Activated T-helper 2 cell treated with anti-CD3 and anti-CD28 coated beads, Interferon-gamma antibody, Interleukin-2, Interleukin-4, amounts not matched to agents 10 μg/mL and 5 μg/mL and 100 μg/mL, durations not matched to agents 14 hours and 24 hours and 36 hours (primary cell): Measurements from ENCODE around the gene KDM7A. TPM values are rescaled to one million over a fixed set of nuclear protein-coding genes. Genes with fewer than 3 reads are reported as not detected.

Source experiments
- DNase-seq: peaks from one replicate; pipeline ENCODE4 v3.0.0; 2021; ENCODE audit warnings: low spot score
- H3K27ac Mint-ChIP-seq: one replicate; pipeline ENCODE4 v1.8.0; 2021; ENCODE audit warnings: mixed read lengths
- H3K27me3 Mint-ChIP-seq: one replicate; pipeline ENCODE4 v1.8.0; 2021; ENCODE audit warnings: low read depth, mixed read lengths
- H3K36me3 Mint-ChIP-seq: one replicate; pipeline ENCODE4 v1.8.0; 2021; ENCODE audit warnings: low read depth, mixed read lengths
- H3K4me1 Mint-ChIP-seq: one replicate; pipeline ENCODE4 v1.8.0; 2021; ENCODE audit warnings: low read depth, mixed read lengths
- H3K4me3 Mint-ChIP-seq: one replicate; pipeline ENCODE4 v1.8.0; 2021; ENCODE audit warnings: low read depth, mild to moderate bottlenecking, moderate library complexity, mixed read lengths
- H3K9me3 Mint-ChIP-seq: one replicate; pipeline ENCODE4 v1.8.0; 2021; ENCODE audit warnings: mixed read lengths
- intact Hi-C: fragments of 100-400 bp; cut with micrococcal nuclease; formaldehyde crosslinking; loops from one replicate; pipeline ENCODE4 v1.15.1; 2023
- total RNA-seq: library from RNA; stranded (reverse); gene quantifications from 2 replicates; pipeline ENCODE4 v1.2.3, GENCODE V29; 2022

Gene KDM7A
- total RNA-seq, 1 donor from 2014 or later: 10.4 TPM

- H3K27ac Mint-ChIP-seq: peak within 1 kb of the TSS; percentile 71
- peaks cover 21% of the 10 kb centered on the region for H3K9me3 Mint-ChIP-seq
- peaks cover 39% of the 10 kb centered on the region for H3K4me1 Mint-ChIP-seq
- H3K4me3 Mint-ChIP-seq: peak within 1 kb of the TSS; percentile 81
- H3K27me3 Mint-ChIP-seq: peaks cover 4% of the 10 kb centered on the region
- DNase-seq: peak; percentile 88
- peaks cover 27% of the 10 kb centered on the region for H3K36me3 Mint-ChIP-seq
- intact Hi-C loops: loop anchor here (2.0 to 10.0 kb wide), 4 partner anchors 114 to 340 kb away; partner anchors contain the start of genes KDM7A and RAB19
These were observed 114.1 kb downstream of the KDM7A start, which contains the start of gene PARP12 for GRCh38 chr7:140062528-140063299. Gene PARP12, minus strand, starts transcription at chr7:140062951. Its CDS starts 104 bp downstream, at chr7:140062847.

GRCh38 chr7:140062118-140062527, 114.7 kb downstream of the KDM7A start:
- intact Hi-C loops: loop anchor here (2.0 to 10.0 kb wide), 4 partner anchors 115 to 340 kb away; partner anchors contain the start of genes KDM7A and RAB19
- H3K36me3 Mint-ChIP-seq: peaks cover 29% of the 10 kb centered on the region
- H3K27ac Mint-ChIP-seq: peak overlapping the region; percentile 71
- peaks cover 40% of the 10 kb centered on the region for H3K4me1 Mint-ChIP-seq
- DNase-seq: no peak
- peaks cover 4% of the 10 kb centered on the region for H3K27me3 Mint-ChIP-seq
- peak overlapping the region; percentile 81 for H3K4me3 Mint-ChIP-seq
- peaks cover 16% of the 10 kb centered on the region for H3K9me3 Mint-ChIP-seq

DNA sequence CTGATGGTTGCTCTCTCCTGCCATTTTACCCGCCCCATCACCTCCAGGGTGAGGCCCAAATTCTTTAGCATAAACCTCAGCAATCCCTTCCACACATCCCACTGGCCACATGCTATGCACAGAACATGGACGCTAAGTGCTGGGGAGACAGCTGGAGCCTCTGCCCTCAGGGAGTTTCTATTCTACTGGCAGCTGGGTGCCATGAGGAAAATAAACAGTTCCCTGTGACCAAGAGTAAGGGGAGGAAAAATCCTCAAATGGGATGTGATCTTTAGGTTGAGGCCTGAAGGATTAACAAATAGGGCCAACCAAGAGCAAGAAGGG, 115.2 kb downstream of the KDM7A start:
- peaks cover 41% of the 10 kb centered on the region for H3K4me1 Mint-ChIP-seq
- intact Hi-C loops: loop anchor here (5.0 to 10.0 kb wide), 3 partner anchors 171 to 341 kb away; partner anchors contain the start of gene RAB19
- DNase-seq: no peak
- H3K27me3 Mint-ChIP-seq: peaks cover 1% of the 10 kb centered on the region
- peaks cover 29% of the 10 kb centered on the region for H3K36me3 Mint-ChIP-seq
- peak overlapping the region; percentile 14 for H3K27ac Mint-ChIP-seq
- H3K9me3 Mint-ChIP-seq: peaks cover 11% of the 10 kb centered on the region
- H3K4me3 Mint-ChIP-seq: peak overlapping the region; percentile 81

GRCh38 chr7:140060788-140061606, 115.8 kb downstream of the KDM7A start:
- H3K27ac Mint-ChIP-seq: peak overlapping the region; percentile 14
- no peak for DNase-seq
- peaks cover 41% of the 10 kb centered on the region for H3K4me1 Mint-ChIP-seq
- peaks cover 5% of the 10 kb centered on the region for H3K9me3 Mint-ChIP-seq
- intact Hi-C loops: loop anchor here (5.0 to 10.0 kb wide), 3 partner anchors 171 to 341 kb away; partner anchors contain the start of gene RAB19
- peak overlapping the region; percentile 81 for H3K4me3 Mint-ChIP-seq
- H3K36me3 Mint-ChIP-seq: peaks cover 27% of the 10 kb centered on the region
- H3K27me3 Mint-ChIP-seq: peaks cover 1% of the 10 kb centered on the region

DNA sequence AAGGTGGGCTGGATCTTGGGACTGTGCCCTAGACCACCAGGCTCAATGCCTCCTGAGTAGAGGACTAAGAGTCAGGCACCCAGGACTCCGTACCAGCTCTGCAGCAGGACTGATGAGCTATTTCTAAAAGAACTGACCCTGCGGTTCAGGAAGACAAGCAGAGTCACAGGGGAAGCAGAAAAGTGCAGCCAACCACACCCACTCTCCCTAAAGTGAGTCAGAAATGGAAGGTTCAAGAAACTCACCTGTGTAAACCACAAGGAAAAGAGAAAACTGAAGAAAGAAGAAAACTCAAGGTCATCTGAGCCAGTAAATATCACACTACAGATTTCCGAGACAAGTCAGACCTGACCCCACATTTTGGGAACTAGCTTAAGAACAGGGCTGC, 116.5 kb downstream of the KDM7A start:
- Mint-ChIP-seq H3K9me3 (no peaks in the 10 kb centered on the region), H3K36me3 (peaks cover 29% of the 10 kb centered on the region), H3K4me1 (peaks cover 44% of the 10 kb centered on the region), H3K27ac (peak overlapping the region; percentile 8), H3K27me3 (no peaks in the 10 kb centered on the region), H3K4me3 (peak overlapping the region; percentile 81)
- intact Hi-C loops: loop anchor here (5.0 to 10.0 kb wide), 3 partner anchors 172 to 342 kb away; partner anchors contain the start of gene RAB19
- DNase-seq: no peak

DNA sequence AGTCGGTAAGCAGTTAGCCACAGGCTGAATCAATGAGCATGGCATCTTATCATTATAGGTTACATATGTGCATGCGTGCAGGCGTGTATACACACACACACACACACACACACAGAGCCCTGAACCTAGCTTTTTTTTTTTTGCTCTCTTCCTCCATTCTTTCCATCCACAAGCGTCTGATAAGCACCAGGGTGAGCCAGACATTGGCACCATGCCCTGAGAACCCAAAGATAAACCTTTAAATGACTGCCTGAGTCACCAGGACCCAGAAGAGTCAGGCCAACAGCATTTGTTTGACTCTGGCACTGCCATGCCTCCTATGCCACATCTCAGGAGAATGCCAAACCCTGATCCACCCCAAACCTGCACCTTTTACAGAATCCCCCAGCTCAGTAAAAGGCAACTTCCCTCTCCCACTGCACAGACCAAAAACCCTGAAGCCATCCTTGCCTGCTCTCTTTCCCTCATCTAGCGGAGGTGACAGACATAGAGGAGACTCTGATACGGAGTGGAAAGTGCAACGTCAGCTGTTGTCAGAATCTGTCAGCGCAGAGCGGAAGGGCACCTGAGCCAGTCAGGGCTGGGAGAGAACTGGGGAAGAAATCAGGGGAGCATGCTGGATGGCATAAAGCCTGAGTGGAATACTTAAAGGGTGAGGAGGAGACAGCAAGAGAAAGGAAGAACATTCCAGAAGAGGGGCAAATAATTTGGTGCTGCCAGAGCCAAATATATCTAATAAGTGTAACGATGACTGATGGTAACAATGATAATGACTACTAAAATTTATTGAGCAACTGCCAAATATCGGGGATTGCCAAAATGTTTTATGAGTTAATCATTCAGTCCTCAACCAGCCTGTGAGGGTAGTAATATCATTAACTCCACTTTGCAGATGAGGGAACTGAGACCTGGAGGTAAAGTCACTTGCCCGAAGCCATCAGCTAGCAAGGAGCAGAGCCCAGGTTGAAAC, 117.2 kb downstream of the KDM7A start:
- intact Hi-C loops: loop anchor here (5.0 to 10.0 kb wide), 3 partner anchors 173 to 343 kb away; partner anchors contain the start of gene RAB19
- H3K9me3 Mint-ChIP-seq: no peaks in the 10 kb centered on the region
- peak overlapping the region; percentile 79 for H3K27ac Mint-ChIP-seq
- peaks cover 34% of the 10 kb centered on the region for H3K36me3 Mint-ChIP-seq
- no peaks in the 10 kb centered on the region for H3K27me3 Mint-ChIP-seq
- H3K4me3 Mint-ChIP-seq: peak overlapping the region; percentile 71
- peaks cover 48% of the 10 kb centered on the region for H3K4me1 Mint-ChIP-seq
- no peak for DNase-seq

DNA sequence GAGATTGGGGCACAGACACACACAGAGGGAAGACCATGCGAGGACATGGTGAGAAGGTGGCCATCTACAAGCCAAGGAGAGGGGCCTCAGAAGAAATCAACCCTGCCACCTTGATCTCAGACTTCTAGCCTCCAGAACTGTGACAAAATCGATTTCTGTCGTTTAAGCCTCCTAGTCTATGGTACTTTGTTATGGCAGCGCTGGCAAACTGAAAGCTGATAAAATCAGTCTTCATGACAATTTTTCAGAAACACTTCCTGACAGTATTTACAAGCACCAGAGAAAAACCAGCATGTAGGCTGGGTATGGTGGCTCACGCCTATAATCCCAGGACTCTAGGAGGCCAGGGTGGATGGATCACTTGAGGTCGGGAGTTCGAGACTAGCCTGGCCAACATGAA, 118.3 kb downstream of the KDM7A start:
- intact Hi-C loops: no loop called here
- no peaks in the 10 kb centered on the region for H3K27me3 Mint-ChIP-seq
- no peak overlapping the region for H3K27ac Mint-ChIP-seq
- DNase-seq: no peak
- no peaks in the 10 kb centered on the region for H3K9me3 Mint-ChIP-seq
- H3K36me3 Mint-ChIP-seq: peaks cover 40% of the 10 kb centered on the region
- H3K4me1 Mint-ChIP-seq: peaks cover 55% of the 10 kb centered on the region
- no peak overlapping the region for H3K4me3 Mint-ChIP-seq

DNA sequence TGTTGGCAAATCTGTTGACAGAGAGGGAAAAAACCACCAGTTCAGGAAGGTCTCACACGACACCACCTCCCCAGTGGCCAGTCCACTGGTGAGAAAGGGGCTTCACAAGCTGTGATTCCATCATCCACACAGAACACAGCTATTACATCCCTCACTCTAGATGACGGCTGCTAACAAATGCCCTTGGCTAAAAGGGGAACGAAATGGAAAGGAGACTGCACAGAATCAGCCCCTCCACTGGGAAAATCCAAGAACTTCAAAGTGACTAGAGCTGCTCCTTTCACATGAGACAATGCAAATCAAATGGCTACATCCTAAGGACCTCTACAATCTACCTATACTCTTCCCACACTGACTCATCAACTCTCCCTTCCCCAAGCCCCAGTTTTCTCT, 119.6 kb downstream of the KDM7A start:
- no peak overlapping the region for H3K4me3 Mint-ChIP-seq
- intact Hi-C loops: no loop called here

GRCh38 chr7:140056431-140057142, 120.2 kb downstream of the KDM7A start:
- Mint-ChIP-seq H3K36me3 (peaks cover 55% of the 10 kb centered on the region), H3K27ac (no peak overlapping the region), H3K4me3 (no peak overlapping the region), H3K9me3 (no peaks in the 10 kb centered on the region), H3K27me3 (no peaks in the 10 kb centered on the region), H3K4me1 (peaks cover 56% of the 10 kb centered on the region)
- no peak for DNase-seq
- intact Hi-C loops: no loop called here

More for the DNA sequence above, 119.6 kb downstream of the KDM7A start:
- no peak overlapping the region for H3K27ac Mint-ChIP-seq
- H3K36me3 Mint-ChIP-seq: peaks cover 52% of the 10 kb centered on the region
- H3K9me3 Mint-ChIP-seq: no peaks in the 10 kb centered on the region
- H3K27me3 Mint-ChIP-seq: no peaks in the 10 kb centered on the region
- H3K4me1 Mint-ChIP-seq: peaks cover 58% of the 10 kb centered on the region
- DNase-seq: no peak

DNA sequence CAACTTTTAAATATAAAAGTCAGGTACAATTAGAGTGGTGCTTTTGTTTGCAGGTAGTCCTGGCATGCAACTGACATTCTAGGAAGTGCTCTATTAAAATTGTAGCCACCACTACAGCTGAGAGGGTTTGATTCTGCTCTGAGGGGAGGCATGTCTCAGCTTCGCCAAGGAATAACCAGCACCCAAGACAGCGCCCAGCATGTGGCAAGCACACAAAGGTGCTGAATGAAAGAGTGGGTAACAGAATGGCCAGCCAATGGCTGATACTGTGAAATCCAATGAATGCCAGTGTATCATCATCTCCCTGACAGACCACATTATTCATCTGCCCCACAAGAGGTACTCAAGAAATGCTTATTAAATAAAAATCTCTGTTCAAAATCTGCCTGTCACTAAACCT, 121.0 kb downstream of the KDM7A start:
- H3K4me3 Mint-ChIP-seq: no peak overlapping the region
- no peak for DNase-seq
- H3K4me1 Mint-ChIP-seq: peaks cover 49% of the 10 kb centered on the region
- no peaks in the 10 kb centered on the region for H3K9me3 Mint-ChIP-seq
- H3K27ac Mint-ChIP-seq: no peak overlapping the region
- H3K36me3 Mint-ChIP-seq: peaks cover 55% of the 10 kb centered on the region
- H3K27me3 Mint-ChIP-seq: no peaks in the 10 kb centered on the region
- intact Hi-C loops: no loop called here

DNA sequence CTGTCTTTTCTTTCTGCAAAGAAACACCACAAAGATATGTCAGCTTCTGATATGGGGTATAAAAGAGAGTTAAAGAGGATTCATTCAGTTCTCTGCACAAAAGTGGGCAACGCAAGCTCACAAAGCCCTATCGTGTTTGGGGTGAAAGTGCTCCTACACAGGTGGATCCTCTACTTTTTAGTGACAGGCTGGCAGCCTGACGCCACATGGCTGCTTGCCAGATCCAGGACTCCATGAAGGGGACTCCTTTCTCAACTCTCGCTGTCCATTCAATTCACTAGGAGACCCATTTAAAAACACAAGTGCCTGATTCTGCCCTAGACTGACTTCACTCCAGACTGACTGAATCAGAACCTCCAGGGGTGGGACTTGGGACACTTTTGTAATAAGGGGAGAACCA, 122.0 kb downstream of the KDM7A start:
- no peak overlapping the region for H3K27ac Mint-ChIP-seq
- DNase-seq: no peak
- peaks cover 62% of the 10 kb centered on the region for H3K36me3 Mint-ChIP-seq
- H3K4me3 Mint-ChIP-seq: no peak overlapping the region
- H3K9me3 Mint-ChIP-seq: no peaks in the 10 kb centered on the region
- intact Hi-C loops: no loop called here
- peaks cover 41% of the 10 kb centered on the region for H3K4me1 Mint-ChIP-seq
- no peaks in the 10 kb centered on the region for H3K27me3 Mint-ChIP-seq
